ENCODE results near the gene ENC1.
"Not testable (repeated sequence)": the region's sequence is repeated elsewhere in the genome, so short reads cannot be mapped to it uniquely, and the experiment has no call there.

The ENC1 gene, protein sequence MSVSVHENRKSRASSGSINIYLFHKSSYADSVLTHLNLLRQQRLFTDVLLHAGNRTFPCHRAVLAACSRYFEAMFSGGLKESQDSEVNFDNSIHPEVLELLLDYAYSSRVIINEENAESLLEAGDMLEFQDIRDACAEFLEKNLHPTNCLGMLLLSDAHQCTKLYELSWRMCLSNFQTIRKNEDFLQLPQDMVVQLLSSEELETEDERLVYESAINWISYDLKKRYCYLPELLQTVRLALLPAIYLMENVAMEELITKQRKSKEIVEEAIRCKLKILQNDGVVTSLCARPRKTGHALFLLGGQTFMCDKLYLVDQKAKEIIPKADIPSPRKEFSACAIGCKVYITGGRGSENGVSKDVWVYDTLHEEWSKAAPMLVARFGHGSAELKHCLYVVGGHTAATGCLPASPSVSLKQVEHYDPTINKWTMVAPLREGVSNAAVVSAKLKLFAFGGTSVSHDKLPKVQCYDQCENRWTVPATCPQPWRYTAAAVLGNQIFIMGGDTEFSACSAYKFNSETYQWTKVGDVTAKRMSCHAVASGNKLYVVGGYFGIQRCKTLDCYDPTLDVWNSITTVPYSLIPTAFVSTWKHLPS

DNA sequence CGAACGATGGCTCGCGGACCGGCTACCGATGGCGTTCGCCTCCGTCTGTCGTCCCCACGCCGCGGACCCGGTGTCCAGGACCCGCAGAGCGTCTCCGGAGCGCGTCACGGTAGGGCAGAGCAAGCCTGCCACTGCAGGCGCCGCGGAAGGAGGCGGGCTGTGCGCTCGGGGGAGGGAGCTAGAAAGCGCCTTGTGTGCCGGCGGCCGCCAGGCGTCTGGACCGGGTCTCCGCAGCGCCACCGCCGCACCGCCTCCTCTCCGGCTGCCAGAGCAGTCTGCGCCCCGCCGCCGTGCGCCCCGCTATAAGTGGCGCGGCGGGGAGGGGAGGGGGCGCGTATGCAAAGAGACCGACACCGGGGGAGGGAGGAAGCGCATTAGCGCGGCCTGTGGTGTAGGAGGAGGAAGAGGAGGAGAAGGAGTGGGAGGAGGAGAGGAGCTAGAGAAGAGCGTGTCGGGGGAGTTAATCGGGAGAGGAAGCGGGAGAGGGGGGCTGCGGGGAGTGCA is at the start of gene ENC1:
Gene ENC1, minus strand, starts transcription at position 279 of the 504 bp plus-strand sequence. CDS start 4,243 bp downstream, outside the sequence.
- FAIRE-seq (no peak), DNase-seq (ENCODE audit: insufficient read length, low spot score) (peak; percentile 35)
- TF ChIP-seq POLR2A (IDR thresholded peaks at IDR 0.05; ENCODE audit: low read depth, low read length): peak; percentile 100

DNA sequence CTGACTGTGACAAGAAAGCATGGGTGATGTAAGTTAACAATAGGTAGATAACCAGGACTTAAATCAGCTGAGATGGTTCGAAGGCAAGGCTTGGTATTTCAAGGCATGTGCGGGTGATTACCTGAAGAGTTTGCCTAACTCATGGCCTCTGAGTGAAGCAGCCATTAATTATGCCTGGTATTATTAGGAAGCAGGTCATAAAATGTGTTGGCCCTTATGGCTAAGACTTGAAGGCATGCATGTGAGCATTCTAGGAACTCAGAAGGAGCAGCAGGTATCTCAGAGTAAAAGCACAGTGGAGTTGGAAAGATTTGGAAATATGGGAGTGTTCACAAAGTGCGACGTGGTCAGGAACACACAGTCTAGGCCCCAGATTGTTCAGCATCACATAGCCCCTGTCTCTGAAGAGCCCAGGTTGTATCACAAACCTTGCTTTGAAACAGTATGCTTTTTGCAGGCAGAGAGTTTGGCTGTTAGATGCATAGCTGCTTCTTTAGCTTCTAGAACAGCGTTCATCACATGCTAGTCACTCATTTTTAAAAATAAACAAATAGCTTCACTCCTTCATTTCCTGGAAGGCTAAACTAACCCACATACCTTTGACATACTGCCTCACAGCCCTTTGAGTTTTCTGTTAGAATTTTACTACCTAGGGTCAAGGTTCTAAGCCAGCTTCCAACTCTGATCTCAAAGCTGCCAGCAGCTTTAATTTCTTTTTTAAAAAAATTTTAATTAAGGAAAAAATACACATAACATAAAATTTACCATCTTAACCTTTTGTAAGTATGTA is 46.6 kb upstream of the ENC1 start:
- FAIRE-seq (peak; percentile 74), DNase-seq (ENCODE audit: insufficient read length, low spot score) (no peak)
- TF ChIP-seq POLR2A (IDR thresholded peaks at IDR 0.05; ENCODE audit: low read depth, low read length): no peak

DNA sequence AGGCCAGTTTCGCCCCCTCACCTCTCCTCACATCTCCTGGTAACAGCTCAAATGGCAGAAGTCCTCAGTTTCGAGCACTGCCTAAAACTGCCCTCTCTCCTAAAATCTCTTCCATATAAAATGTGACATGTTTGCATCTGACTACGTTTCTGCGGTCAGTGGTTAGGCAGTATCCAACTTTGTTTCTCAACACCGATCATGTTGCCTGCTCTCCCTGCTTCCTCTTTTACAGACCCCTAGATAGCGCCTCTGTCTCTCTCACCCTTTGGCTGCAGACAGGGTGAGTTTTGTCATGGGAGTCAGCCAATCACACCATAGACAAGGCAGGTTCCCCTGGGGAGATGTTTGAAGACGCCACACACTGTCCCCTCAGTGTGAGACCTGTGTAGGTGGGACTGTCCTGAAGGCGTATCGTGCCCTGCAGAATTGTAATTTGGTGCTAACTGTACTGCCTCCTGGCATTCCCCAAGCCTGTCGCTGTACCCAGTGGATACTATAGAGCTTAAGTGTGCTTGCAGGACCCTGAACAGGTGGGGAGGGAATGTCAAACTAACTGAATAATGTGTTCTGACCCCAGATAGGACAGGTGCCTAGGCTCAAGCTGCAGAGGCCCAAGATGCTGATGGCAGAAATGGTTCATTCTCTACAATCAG is 45.6 kb upstream of the ENC1 start:
- no peak for FAIRE-seq
- DNase-seq (ENCODE audit: insufficient read length, low spot score): no peak
- no peak for TF ChIP-seq POLR2A (IDR thresholded peaks at IDR 0.05; ENCODE audit: low read depth, low read length)

DNA sequence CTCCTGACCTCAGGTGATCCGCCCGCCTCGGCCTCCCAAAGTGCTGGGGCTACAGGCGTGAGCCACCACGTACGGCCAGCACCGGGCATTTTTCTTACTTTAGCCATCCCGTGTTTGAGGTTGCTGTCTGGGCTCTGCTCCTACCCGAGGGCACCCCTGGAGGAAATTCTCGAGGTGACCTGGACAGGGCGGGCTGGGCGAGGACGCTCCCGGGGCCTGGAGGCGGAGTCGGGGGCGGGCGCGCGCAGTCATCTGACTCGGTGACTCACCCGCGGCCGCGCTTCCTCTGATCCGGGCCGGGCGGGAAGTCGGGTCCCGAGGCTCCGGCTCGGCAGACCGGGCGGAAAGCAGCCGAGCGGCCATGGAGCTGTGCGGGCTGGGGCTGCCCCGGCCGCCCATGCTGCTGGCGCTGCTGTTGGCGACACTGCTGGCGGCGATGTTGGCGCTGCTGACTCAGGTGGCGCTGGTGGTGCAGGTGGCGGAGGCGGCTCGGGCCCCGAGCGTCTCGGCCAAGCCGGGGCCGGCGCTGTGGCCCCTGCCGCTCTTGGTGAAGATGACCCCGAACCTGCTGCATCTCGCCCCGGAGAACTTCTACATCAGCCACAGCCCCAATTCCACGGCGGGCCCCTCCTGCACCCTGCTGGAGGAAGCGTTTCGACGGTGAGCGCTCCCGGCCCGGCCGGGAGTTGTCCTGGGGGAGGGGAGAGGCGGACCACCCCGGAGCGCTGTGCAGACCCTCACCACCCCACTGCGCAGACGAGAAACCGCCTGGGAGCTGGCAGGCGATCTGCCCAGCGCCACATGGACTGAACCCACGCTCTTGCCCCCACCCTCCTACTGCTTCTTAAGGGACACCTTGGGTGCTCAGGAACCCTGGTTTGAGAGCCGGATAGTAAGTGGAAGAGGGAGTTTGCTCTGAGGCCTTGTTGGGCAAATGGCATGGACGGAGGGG is 44.6 kb upstream of the ENC1 start, which contains the start of gene HEXB:
Gene HEXB, plus strand, starts transcription at position 334 of the 952 bp plus-strand sequence. Its CDS starts 28 bp downstream, at position 362.
- DNase-seq (ENCODE audit: insufficient read length, low spot score): peak; percentile 86
- TF ChIP-seq POLR2A (IDR thresholded peaks at IDR 0.05; ENCODE audit: low read depth, low read length): peak; percentile 98
- no peak for FAIRE-seq

DNA sequence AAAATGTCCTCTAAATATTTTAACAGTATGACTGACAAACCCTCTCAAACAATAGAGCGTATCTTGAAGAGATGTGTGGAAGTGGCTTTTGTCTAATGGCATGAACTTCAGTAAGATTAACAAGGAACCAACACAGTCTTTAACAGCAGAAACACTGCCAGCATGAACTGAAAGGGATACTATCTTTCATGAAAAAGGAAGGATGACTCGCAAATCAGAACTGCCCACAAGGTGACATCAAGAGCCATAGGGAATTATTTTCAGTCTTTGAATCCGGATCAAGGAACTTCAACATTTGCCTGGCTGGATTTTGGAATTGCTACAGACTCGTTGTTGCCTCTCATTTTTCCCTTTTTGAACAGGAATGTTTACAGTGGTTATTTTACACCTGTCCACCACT is 39.4 kb upstream of the ENC1 start:
- FAIRE-seq (peak; percentile 79), DNase-seq (ENCODE audit: insufficient read length, low spot score) (no peak)
- no peak for TF ChIP-seq POLR2A (IDR thresholded peaks at IDR 0.05; ENCODE audit: low read depth, low read length)

DNA sequence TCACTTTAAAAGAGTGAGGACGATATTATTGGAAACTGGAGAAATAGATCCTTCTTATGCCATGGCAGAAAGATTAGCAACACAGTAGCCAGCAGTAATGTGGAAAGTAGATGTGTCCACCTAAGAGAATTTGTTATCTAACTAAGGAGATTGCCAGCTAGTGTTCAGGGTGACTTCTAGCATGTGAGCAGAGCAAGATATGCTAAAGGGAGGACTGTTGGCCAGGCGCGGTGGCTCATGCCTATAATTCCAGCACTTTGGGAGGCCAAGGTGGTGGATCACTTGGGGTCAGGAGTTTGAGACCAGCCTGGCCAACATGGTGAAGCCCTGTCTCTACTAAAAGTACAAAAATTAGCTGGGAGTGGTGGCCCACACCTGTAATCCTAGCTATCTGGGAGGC is 38.8 kb upstream of the ENC1 start:
- FAIRE-seq; DNase-seq (ENCODE audit: insufficient read length, low spot score): not testable (repeated sequence)

DNA sequence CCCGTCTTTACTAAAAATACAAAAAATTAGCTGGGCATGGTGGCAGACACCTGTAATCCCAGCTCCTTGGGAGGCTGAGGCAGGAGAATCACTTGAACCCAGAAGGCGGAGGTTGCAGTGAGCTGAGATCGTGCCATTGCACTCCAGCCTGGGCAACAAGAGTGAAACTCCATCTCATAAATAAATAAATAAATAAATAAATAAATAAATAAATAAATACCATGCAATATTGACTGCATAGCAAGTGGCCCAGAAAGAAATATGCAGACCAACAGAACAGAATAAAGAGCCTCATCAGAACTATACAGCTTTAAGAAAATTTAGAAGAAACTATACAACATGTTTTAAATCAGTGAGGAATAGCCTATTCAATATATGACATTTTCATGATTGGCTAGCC is 37.6 kb upstream of the ENC1 start:
- DNase-seq (ENCODE audit: insufficient read length, low spot score); FAIRE-seq: not testable (repeated sequence)

DNA sequence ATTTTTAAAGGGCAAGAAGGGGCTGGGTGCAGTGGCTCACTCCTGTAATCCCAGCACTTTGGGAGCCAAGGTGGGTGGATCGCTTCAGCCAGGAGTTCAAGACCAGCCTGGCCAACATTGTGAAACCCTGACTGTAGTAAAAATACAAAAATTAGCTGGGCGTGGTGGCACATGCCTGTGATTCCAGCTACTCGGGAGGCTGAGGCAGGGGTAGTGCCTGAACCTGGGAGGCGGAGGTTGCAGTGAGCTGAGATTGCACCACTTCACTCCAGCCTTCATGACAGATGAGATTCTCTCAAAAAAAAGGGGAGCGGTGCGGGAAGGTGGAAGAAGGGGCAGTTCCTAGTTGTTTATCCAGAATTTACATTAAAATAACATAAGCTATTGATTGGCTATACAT is 35.9 kb upstream of the ENC1 start:
- FAIRE-seq; DNase-seq (ENCODE audit: insufficient read length, low spot score): not testable (repeated sequence)

DNA sequence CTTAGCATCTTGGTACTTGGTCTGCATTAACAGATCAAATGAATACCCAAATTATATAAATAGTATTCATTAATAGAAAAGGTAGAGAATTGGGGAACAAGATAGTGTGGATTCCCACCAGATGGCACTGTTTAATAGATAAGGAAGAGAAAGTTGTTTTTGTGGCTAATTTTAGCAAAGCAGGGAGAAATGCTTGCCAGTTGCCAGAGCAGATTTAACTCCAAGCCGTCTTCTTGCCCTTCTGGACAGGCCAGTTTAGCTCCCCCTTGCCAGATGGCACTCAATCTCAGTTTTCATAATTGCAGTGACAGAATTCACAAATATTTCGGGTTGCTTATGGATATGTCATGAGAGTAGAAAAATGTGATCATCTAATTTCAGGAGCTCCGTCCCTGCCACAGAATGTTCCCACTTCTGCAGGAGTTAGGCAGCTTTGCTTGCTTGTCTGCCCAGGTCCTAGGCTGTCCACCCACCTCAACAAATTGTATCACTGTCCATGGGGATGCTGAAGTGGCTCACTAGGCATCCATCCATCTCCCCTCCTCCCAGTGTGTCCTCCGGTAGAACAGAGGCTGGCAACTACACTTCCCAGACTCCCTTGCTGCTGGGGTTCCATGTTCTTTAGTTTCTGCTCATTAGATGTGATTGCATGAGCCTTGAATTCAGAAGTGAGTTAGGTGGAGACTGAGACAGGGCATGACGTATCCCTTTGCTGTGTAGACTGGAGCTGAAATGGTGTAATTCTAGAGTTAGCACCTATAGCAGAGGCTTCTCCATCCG is 32.7 kb upstream of the ENC1 start:
- no peak for FAIRE-seq
- TF ChIP-seq POLR2A (IDR thresholded peaks at IDR 0.05; ENCODE audit: low read depth, low read length): no peak
- no peak for DNase-seq (ENCODE audit: insufficient read length, low spot score)

DNA sequence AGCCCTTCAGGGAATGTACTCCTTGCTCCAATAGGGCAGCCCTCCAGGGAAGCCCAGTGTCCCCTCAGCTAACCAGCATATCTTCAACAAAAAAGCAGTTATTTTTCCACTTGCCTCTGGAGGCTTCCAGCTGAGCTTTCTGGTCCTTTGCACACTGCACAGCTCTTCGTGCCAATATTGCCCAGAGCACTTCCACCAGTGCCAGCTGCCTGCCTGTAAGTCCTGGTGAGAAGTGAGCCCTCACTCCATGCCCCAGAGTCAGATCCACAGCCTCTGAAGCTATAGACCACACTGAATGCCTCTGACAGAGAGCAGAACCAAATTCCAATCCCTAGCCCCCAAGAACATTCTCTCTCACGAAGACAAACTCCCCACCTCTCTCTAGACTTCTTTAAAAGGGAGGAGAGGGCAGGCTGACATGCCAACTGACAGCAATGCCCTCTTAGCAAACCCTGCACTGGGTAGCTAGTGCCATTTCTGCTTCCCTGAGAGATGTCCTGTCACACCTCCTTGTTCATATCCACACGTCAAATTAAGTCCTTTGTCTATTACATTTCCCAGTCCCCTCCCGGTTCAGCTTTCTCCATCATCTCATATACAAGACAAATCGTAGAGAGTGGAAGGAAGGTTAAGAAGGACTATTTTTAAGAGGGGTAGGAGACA is 31.8 kb upstream of the ENC1 start:
- TF ChIP-seq POLR2A (IDR thresholded peaks at IDR 0.05; ENCODE audit: low read depth, low read length): no peak
- FAIRE-seq (no peak), DNase-seq (ENCODE audit: insufficient read length, low spot score) (no peak)

DNA sequence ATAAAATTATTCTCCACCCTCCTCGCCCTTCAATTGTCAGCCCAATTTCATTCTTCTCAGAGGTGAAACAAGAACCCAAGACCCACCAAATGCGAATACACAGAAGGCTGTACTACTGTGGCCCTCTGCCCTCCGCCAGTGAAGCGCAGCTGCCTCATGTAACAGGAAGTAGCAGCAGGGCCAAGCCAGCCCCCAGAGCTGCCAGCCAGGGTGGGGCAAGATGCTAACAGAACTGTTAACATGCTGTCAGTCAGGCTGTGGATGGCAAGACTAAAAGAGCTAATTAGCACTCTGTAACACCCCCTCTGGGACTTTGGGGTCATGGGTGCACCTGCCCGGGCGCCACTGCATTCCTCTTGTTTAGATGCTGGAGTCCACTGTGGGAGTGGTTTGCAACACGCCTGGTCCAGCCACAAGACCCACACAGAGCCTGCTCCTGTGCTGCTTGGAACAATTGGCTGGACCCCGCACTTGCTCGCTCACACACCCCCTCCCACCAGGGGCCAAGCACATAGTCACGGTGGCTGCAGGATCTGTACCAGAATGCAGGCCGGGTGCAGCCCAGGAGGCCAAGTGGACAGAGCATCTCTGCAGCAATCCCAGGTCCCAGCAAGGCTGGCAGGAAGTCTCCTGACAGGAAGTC is 30.0 kb upstream of the ENC1 start:
- FAIRE-seq (no peak), DNase-seq (ENCODE audit: insufficient read length, low spot score) (no peak)
- TF ChIP-seq POLR2A (IDR thresholded peaks at IDR 0.05; ENCODE audit: low read depth, low read length): no peak

Measured in H54 (cell line).